ENCODE results near the gene GPR4.

- TF ChIP-seq ZFP3 (CRISPR knock-in tag; IDR thresholded peaks at IDR 0.05) (no peak), ZFP30 (CRISPR knock-in tag; IDR thresholded peaks at IDR 0.05) (no peak), PATZ1 (CRISPR knock-in tag; IDR thresholded peaks at IDR 0.05; ENCODE audit: borderline replicate concordance) (no peak), RARB (CRISPR knock-in tag; IDR thresholded peaks at IDR 0.05) (no peak), ZC3H10 (CRISPR knock-in tag; IDR thresholded peaks at IDR 0.05) (no peak), ISL1 (CRISPR knock-in tag; IDR thresholded peaks at IDR 0.05) (no peak), ARNTL (CRISPR knock-in tag; IDR thresholded peaks at IDR 0.05; ENCODE audit: borderline replicate concordance, low read depth) (no peak), SNAI2 (CRISPR knock-in tag; IDR thresholded peaks at IDR 0.05) (no peak), TCF4 (CRISPR knock-in tag; IDR thresholded peaks at IDR 0.05; ENCODE audit: borderline replicate concordance) (no peak), BACH2 (CRISPR knock-in tag; IDR thresholded peaks at IDR 0.05; ENCODE audit: borderline replicate concordance) (no peak), TSHZ2 (CRISPR knock-in tag; IDR thresholded peaks at IDR 0.05) (no peak), ESRRG (CRISPR knock-in tag; IDR thresholded peaks at IDR 0.05) (no peak)
- TF ChIP-seq, protein P1, sequence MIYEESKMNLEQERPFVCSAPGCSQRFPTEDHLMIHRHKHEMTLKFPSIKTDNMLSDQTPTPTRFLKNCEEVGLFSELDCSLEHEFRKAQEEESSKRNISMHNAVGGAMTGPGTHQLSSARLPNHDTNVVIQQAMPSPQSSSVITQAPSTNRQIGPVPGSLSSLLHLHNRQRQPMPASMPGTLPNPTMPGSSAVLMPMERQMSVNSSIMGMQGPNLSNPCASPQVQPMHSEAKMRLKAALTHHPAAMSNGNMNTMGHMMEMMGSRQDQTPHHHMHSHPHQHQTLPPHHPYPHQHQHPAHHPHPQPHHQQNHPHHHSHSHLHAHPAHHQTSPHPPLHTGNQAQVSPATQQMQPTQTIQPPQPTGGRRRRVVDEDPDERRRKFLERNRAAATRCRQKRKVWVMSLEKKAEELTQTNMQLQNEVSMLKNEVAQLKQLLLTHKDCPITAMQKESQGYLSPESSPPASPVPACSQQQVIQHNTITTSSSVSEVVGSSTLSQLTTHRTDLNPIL (CRISPR knock-in tag; IDR thresholded peaks at IDR 0.05; ENCODE audit: low read depth) = no peak
Observed at GRCh38 chr19:45574526-45574925, 27.5 kb downstream of the GPR4 start.

All from SK-N-SH treated with all-trans-retinoic acid at 6 μM for 48 hours (cell line).